Hypothalamus (tissue), 51 donors: ENCODE data around the gene HS6ST3.

ENCODE experiments used
- DNase-seq, 51 donors: peaks; one replicate each; lab custom pipeline; 2025; lab: John Stamatoyannopoulos, UW

Gene HS6ST3

GRCh38 chr13:96198038-96198437 lies 108.1 kb downstream of the HS6ST3 start:
- no peak for DNase-seq

GRCh38 chr13:96199315-96199714 lies 109.4 kb downstream of the HS6ST3 start:
- DNase-seq: no peak

DNA sequence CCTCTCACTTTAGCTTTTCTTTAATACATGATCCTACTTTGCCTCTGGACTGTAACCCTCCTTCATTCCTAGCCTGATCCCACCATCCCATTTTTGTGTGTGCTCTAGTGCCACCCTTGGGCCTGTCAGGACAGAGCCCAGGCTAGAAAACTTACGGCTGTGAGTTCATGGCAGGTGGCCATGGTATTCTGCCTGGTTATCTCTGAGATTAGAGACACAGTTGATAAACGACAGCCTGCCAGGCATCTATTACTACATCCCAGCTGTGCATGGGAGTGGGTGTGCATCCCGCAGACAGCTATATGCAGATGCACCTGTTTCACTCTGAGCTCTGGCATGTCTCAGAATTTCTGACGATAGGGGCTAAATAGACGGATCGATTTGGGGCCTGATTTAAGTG lies 110.9 kb downstream of the HS6ST3 start:
- no peak for DNase-seq

GRCh38 chr13:96202315-96202714 lies 112.4 kb downstream of the HS6ST3 start:
- DNase-seq: no peak

DNA sequence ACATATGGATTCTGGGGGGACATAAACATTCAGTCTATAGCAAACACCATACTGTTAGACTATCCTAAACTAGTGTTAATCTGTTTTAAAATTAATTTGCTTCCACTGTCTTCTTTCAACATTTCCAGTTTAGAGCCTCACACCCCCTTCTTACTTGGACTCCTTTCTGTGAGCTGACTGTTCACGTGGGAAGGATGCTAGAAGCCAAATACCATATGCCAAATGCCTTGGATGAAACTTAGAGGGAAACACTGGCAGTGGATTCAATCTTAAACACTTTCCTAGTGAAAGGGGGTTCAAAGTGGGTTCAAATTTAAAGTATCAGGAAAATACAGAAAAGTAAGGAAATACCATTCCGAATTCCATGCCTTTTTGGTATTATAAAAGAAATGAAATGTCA lies 113.6 kb downstream of the HS6ST3 start:
- DNase-seq: no peak

DNA sequence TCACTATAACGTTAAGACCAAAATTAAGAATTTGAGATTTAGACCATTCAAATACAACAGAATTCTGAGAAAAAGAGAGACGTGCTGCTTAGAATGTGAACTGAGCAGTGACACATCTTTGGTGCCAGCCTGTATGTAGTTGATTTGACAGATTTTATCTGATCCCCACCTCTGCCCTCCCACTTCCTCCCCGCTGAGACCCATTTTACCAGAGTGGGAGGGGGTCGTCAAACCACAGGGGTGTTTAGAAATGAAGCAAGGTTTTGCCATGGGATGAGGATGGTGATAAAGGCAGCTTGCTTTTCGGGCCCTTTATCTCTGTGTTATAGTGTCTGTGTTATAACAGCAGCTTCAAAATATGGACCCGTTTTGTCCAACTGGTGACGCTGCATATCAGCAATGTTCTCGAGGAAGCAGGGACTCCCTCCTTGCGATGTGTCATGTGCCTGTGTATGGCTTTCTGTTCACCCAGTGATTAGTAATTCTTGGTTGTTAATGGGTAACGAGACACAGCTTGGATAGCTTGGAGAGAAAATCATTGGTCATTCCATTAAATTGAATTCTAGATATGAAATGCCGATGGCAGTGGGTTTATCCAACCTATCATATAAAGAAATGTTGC lies 125.0 kb downstream of the HS6ST3 start:
- DNase-seq: no peak

GRCh38 chr13:96216543-96216942 lies 126.6 kb downstream of the HS6ST3 start:
- DNase-seq: no peak

- DNase-seq: no peak
Measured at GRCh38 chr13:96218475-96218874, 128.6 kb downstream of the HS6ST3 start.

DNA sequence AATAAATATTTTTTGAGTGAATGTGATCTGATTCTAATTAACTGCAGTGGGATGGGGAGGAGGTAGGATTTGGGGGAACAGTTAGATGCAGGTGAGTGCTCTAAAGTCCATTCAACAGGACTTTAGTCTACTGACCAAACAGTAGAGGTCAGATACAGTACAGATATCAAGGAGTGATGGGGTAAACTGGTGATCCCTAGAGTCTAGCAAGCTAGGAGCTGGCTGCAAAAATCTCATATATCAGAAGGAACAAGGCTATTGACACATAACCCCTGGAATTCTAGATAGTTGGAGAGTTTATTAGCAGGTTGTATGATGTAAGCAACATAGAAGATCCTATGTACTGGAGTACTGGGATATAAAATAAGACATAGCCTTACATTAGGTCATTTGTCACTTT lies 131.6 kb downstream of the HS6ST3 start:
- no peak for DNase-seq

DNA sequence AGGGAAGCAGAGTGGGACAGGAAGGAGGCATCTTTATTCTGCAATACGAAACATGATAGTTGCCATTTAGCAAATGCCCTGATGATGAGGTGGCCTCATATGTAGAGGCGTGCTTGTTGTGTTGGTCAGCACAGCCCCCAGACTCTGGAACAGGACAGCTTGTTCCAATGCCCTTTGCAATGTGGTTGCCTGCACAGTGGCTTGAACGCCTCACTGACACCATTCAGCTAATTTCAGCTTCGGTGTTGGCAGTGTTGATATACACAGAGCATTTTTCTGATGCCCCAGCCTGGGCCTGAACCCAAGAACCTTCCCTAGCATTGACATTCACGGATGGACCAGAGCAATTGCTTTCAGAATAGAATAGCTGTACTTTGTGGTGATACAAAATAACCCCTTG lies 133.3 kb downstream of the HS6ST3 start:
- DNase-seq: peak in 5 of 51 donors; percentile 1 to 7 (median 4)

GRCh38 chr13:96229356-96229755 lies 139.4 kb downstream of the HS6ST3 start:
- DNase-seq: no peak

GRCh38 chr13:96238241-96238640 lies 148.3 kb downstream of the HS6ST3 start:
- DNase-seq: peak in 1 of 51 donors; percentile 36

- no peak for DNase-seq
Measured at GRCh38 chr13:96238861-96239260, 149.0 kb downstream of the HS6ST3 start.

DNA sequence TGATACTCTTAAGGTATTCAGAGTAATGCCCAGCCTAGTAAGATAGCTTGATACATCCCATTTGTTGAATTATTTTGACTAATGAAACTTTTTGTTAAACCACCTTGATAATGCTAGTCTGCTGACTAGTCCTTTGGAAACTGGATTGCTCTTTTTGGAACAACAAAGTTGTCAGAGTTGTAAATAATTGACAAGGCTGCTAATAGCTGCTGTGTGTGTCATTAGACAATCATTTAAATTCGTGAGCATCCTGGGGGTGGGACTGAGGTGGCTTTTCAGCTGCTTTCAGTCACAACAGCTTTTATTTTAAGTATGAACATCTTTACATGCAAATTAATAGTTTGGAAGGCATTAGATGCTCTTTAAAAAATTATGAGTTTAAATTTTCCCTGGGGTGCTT lies 153.5 kb downstream of the HS6ST3 start:
- no peak for DNase-seq

DNA sequence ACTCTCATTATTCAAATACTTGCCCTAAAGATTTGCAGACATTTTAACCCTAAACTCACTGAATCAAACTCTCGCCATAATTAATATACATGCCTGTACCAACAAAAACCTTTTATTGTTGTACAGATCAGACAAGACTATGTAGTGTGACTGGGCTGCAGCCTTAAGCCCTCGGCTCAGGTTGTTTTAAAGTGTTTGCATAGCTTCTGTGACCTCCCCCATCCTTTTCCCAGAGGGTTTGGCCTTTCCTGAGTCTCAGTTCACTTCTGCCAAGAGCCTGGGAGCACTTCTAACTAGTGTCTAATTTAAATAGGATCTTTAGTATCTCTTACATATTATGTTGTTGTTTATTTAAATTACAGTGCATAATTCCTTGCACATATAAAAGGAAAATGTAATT lies 158.2 kb downstream of the HS6ST3 start:
- DNase-seq: no peak

DNA sequence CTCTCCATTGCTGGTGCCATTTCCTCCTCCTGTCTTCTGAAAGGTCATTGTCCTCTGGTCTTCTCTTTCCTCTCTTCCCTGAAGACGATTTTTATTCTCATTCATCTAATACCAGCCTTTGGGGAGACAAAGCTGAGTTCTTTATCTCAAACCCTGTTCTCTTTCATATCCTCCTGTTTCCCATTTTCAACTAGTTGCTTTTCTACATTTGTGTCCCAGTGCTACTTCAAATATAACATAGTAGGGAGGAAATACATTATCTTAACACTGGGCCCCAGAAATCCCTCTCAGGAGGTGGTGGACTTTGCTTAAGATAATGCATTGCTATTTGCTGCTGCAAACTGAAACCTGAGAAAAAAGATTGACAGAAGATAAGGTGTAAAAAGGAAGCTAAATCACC lies 159.1 kb downstream of the HS6ST3 start:
- no peak for DNase-seq

DNA sequence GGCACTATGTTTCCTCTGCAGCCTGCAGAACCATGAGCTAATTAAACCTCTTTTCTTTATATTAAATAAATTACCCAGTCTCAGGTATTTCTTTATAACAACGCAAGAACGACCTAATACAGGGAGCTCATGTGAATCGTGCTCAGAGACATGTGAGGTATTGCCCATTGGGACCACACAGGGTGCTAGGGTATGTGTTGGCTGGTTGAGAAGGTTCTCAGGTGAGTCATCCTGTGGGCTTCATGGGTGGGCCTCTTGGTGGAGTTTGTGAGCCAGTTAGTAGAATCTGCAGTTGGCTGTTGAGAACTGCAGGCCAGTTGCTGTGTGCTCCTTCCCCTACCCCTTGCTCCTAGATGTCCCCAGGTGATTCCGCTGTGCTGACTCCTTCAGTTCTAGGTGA lies 163.0 kb downstream of the HS6ST3 start:
- DNase-seq: no peak

GRCh38 chr13:96273196-96273595 lies 183.3 kb downstream of the HS6ST3 start:
- DNase-seq: no peak

DNA sequence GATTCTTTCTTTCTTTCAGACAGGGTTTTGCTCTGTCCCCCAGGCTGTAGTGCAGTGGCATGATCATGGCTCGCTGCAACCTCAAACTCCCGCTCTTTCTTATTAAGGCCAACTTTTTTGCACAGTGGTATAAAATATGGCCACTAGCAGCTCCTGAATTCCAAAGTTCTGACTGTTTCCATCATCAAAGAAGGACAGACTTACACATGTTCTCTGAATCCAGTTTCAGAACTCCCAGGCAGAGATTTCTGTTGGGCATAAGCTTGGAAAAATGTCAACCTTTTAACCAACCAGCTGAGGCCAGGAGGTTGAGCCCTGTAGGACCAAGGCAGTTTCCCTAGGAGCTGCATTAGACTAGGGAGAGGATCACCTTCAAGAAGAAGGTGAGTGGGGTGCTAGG lies 184.1 kb downstream of the HS6ST3 start:
- no peak for DNase-seq

DNA sequence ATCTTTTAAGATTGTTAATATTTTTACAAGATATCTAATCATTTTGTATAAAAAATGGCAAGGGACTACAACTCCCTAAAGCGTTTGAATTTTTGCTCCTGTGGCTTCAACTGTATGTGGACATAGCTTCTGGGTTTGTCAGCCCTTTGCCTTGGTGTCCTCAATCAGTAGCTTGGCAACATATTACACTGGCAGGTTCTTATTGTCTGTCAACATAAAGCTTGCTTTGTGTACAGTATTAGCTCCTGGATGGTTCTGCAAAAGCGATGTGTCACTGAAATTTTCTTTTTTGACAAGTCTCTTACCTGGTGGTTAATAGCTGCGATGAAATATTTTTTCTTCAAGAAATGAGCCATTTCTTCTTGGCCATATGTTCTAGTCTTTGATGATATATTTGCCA lies 190.0 kb downstream of the HS6ST3 start:
- no peak for DNase-seq

- no peak for DNase-seq
Measured at GRCh38 chr13:96284971-96285370, 195.1 kb downstream of the HS6ST3 start.

DNA sequence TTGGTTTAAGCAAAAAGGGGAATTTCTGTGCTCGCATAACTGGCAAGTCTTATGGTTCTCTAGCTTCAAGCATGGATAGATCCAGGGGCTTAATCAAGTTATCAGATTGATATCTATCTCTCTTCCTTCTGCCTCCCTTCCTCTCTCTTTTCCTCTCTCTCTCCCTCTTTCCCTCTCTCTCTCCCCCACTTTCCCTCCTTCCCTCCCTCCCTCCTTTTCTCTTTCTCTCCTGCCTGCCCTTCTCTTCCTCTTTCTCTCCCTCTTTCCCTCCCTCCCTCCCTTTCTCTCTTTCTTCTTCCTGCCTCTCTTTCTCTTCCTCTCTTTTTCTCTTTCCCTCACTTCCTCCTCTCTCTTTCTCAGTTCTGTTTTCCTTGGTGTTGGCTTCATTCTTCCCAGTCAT lies 195.8 kb downstream of the HS6ST3 start:
- no peak for DNase-seq
